ENCODE measurements around the gene BNC2. TPM values are rescaled to one million over a fixed set of nuclear protein-coding genes. Genes with fewer than 3 reads are reported as not detected.

Gene BNC2
- total RNA-seq, 1 experiment from 2014 or later: 43.6 TPM

- Mint-ChIP-seq H3K4me3 (peak overlapping the region; percentile 33 to 47; a peak in 4 of 5 replicates), H3K4me1 (peaks cover 62 to 67% of the 10 kb centered on the region in 2 experiments), H3K36me3 (ENCODE audit: insufficient read depth in 1 of 3, low read depth in 3 of 3) (peaks cover 0 to under 1% (median 0%) of the 10 kb centered on the region in 3 experiments; a peak in 1 of 7 replicates), H3K27me3 (ENCODE audit: low read depth) (no peaks in the 10 kb centered on the region), H3K9me3 (no peaks in the 10 kb centered on the region), H3K27ac (peak overlapping the region; percentile 81 to 99 (median 93))
- Histone ChIP-seq H3K79me2 (ENCODE audit: insufficient read depth, low read length) (no peaks in the 10 kb centered on the region), H3K27ac (ENCODE audit: insufficient read length, low read depth, low read length) (peak overlapping the region; percentile 3), H3K23ac (ENCODE audit: insufficient read length, low read depth, low read length) (no peak overlapping the region), H4K5ac (ENCODE audit: insufficient read length, low read depth, low read length) (no peak overlapping the region), H3K4me2 (ENCODE audit: insufficient read depth, insufficient read length, low read length) (no peak overlapping the region), H2AFZ (ENCODE audit: low read length) (no peak overlapping the region), H2AK5ac (ENCODE audit: insufficient read length, low read length) (no peak overlapping the region), H3K14ac (ENCODE audit: insufficient read depth, low read length) (no peak overlapping the region), H3K4ac (ENCODE audit: low read depth, low read length) (no peak overlapping the region), H4K91ac (ENCODE audit: insufficient read length, low read depth, low read length) (no peak overlapping the region), H2BK120ac (ENCODE audit: low read depth, low read length, poor library complexity, severe bottlenecking) (no peak overlapping the region), H3K9me3 (ENCODE audit: control insufficient read depth, low read depth, low read length) (no peaks in the 10 kb centered on the region), H2BK15ac (ENCODE audit: low read depth, low read length) (no peak overlapping the region), H3K79me1 (ENCODE audit: insufficient read depth, low read depth, low read length, poor library complexity, severe bottlenecking) (no peaks in the 10 kb centered on the region), H4K20me1 (ENCODE audit: control insufficient read depth, insufficient read depth, insufficient read length) (no peaks in the 10 kb centered on the region), H3K27me3 (ENCODE audit: insufficient read depth, low read length) (no peaks in the 10 kb centered on the region), H3K18ac (ENCODE audit: insufficient read length, low read depth, low read length) (no peak overlapping the region), H3K23me2 (ENCODE audit: insufficient read length, low read depth, low read length, poor library complexity, severe bottlenecking) (no peaks in the 10 kb centered on the region), H3T11ph (ENCODE audit: low read length) (no peak overlapping the region), H3K9ac (ENCODE audit: extremely low read depth, insufficient read length, low read length) (no peak overlapping the region), H4K8ac (replicated peaks; ENCODE audit: insufficient read length, low read depth, low read length) (no peak overlapping the region), H3K4me1 (ENCODE audit: insufficient read depth, low read length) (peaks cover 20% of the 10 kb centered on the region), H2BK5ac (ENCODE audit: insufficient read length, low read length) (no peak overlapping the region), H3K56ac (ENCODE audit: insufficient read length, low read depth, low read length) (no peak overlapping the region), H2BK12ac (ENCODE audit: insufficient read length, low read depth, low read length) (no peak overlapping the region), H2BK20ac (ENCODE audit: low read depth, low read length, poor library complexity, severe bottlenecking) (no peak overlapping the region)
- no peak for TF ChIP-seq CTCF (conservative IDR thresholded peaks at IDR 0.05)
- no CpG with 5 or more reads among the region's 1 CpG for WGBS (ENCODE audit: extremely low coverage, insufficient read length, low lambda C conversion rate)
- DNase-seq: peak; percentile 44
Measured at GRCh38 chr9:16514131-16514530, 356.3 kb downstream of the BNC2 start.

All from H9 (cell line).